H1 (cell line): Measurements from ENCODE around the gene TUBB4B. TPM values are rescaled to one million over a fixed set of nuclear protein-coding genes. Genes with fewer than 3 reads are reported as not detected.

ENCODE experiments used
- CTCF ChIA-PET: fragments of 300-600 bp; sonication (Branson Sonifier 250); formaldehyde crosslinking; loops from one replicate; lab custom pipeline; 2021; ENCODE audit not compliant: partially characterized antibody; lab: Charles Lee
- POLR2A ChIA-PET: fragments of 300-600 bp; sonication (Branson Sonifier 250); formaldehyde crosslinking; loops from one replicate; lab custom pipeline; 2021; ENCODE audit warnings: inconsistent platforms; ENCODE audit not compliant: partially characterized antibody; lab: Charles Lee
- DNase-seq, 2 experiments: peaks; one replicate each; pipeline versions ENCODE4 v3.0.0 to v3.0.0-alpha.2; 2010 to 2022; ENCODE audit warnings: low spot score in 2 of 2, low read depth in 1 of 2, mixed read lengths in 1 of 2
- FAIRE-seq: peaks from 2 replicates; lab custom pipeline; 2011; peaks lifted over from hg19 to GRCh38; lab: Jason Lieb, UNC
- H2AFZ ChIP-seq: 2 replicates; pipeline ENCODE4 v1.8.1; 2012; ENCODE audit warnings: low read length, inconsistent platforms
- H2AK5ac ChIP-seq: 2 replicates; pipeline ENCODE4 v1.6.1; 2013; ENCODE audit warnings: low read depth, low read length
- H2BK120ac ChIP-seq: replicated peaks from 2 replicates; pipeline ENCODE3; 2013; ENCODE audit warnings: low read depth, low read length, inconsistent platforms
- H2BK12ac ChIP-seq: 2 replicates; pipeline ENCODE4 v1.6.1; 2013; ENCODE audit warnings: low read depth, low read length
- H2BK15ac ChIP-seq: 2 replicates; pipeline ENCODE4 v1.6.1; 2013; ENCODE audit warnings: low read length
- H2BK20ac ChIP-seq: 2 replicates; pipeline ENCODE4 v1.6.1; 2013; ENCODE audit warnings: low read length
- H2BK5ac ChIP-seq: 2 replicates; pipeline ENCODE4 v1.6.1; 2013; ENCODE audit warnings: low read depth, low read length
- H3K14ac ChIP-seq: 2 replicates; pipeline ENCODE4 v1.6.1; 2013; ENCODE audit warnings: inconsistent platforms; ENCODE audit not compliant: insufficient read length
- H3K18ac ChIP-seq: 2 replicates; pipeline ENCODE4 v1.6.1; 2013; ENCODE audit warnings: low read length; ENCODE audit errors: extremely low read depth
- H3K23ac ChIP-seq: 2 replicates; pipeline ENCODE4 v1.6.1; 2013; ENCODE audit warnings: inconsistent platforms; ENCODE audit not compliant: insufficient read length
- H3K23me2 ChIP-seq: 2 replicates; pipeline ENCODE4 v1.6.1; 2013; ENCODE audit warnings: low read depth, low read length
- H3K27ac ChIP-seq: 2 replicates; pipeline ENCODE4 v1.6.1; 2011; ENCODE audit warnings: low read depth, low read length, inconsistent platforms
- H3K27me3 ChIP-seq, 4 experiments: replicated peaks in 1 of 4; 1 replicate in 1 of 4; 2 replicates in 3 of 4; pipeline versions ENCODE4 v1.6.1 to v1.8.1; 2011 to 2013; ENCODE audit warnings: low read length in 3 of 4, mild to moderate bottlenecking in 3 of 4, inconsistent platforms in 2 of 4, mixed read lengths in 2 of 4, moderate library complexity in 1 of 4; ENCODE audit not compliant: control insufficient read depth in 3 of 4, insufficient read depth in 3 of 4; ENCODE audit errors: extremely low read depth in 1 of 4
- H3K36me3 ChIP-seq, 4 experiments: 2 replicates each; pipeline versions ENCODE4 v1.6.1 to v1.8.1; 2011 to 2013; ENCODE audit warnings: mild to moderate bottlenecking in 4 of 4, low read length in 3 of 4, moderate library complexity in 2 of 4, control low read depth in 1 of 4, inconsistent platforms in 1 of 4; ENCODE audit not compliant: insufficient read depth in 4 of 4, control insufficient read depth in 2 of 4
- H3K4ac ChIP-seq: replicated peaks from 2 replicates; pipeline ENCODE3; 2013; ENCODE audit warnings: low read length, low read depth, mixed read lengths, inconsistent platforms; ENCODE audit not compliant: insufficient read length
- H3K4me1 ChIP-seq, 4 experiments: replicated peaks in 1 of 4; 1 replicate in 1 of 4; 2 replicates in 3 of 4; pipeline versions ENCODE4 v1.6.1 to v1.8.1; 2011 to 2013; ENCODE audit warnings: low read length in 3 of 4, inconsistent platforms in 2 of 4, mixed read lengths in 1 of 4; ENCODE audit not compliant: insufficient read depth in 4 of 4, control insufficient read depth in 3 of 4
- H3K4me2 ChIP-seq, 2 experiments: 2 replicates each; pipeline versions ENCODE4 v1.6.1 to v1.8.1; 2011 to 2013; ENCODE audit warnings: low read depth in 2 of 2, low read length in 2 of 2, control low read depth in 1 of 2, inconsistent platforms in 1 of 2, mild to moderate bottlenecking in 1 of 2; ENCODE audit not compliant: insufficient read depth in 1 of 2
- H3K4me3 ChIP-seq, 4 experiments: fragments of 200-600, 300-600 bp in 1 of 4; sonication (generic), shearing (Covaris generic), sonication (Bioruptor Twin) in 1 of 4; 2 replicates each; pipeline versions ENCODE4 v1.5.1 to v1.8.1; 2011 to 2016; ENCODE audit warnings: low read length in 4 of 4, low read depth in 3 of 4, control low read depth in 2 of 4, inconsistent platforms in 2 of 4, mild to moderate bottlenecking in 2 of 4, mixed read lengths in 1 of 4, moderate library complexity in 1 of 4; ENCODE audit not compliant: insufficient read depth in 2 of 4; ENCODE audit errors: extremely low read depth in 1 of 4
- H3K56ac ChIP-seq: replicated peaks from 2 replicates; pipeline ENCODE3; 2013; ENCODE audit warnings: low read depth, mild to moderate bottlenecking, mixed read lengths, low read length, inconsistent platforms; ENCODE audit not compliant: insufficient read length
- H3K79me1 ChIP-seq: 2 replicates; pipeline ENCODE4 v1.6.1; 2013; ENCODE audit warnings: low read depth, low read length, control low read depth
- H3K79me2 ChIP-seq, 2 experiments: 2 replicates each; pipeline versions ENCODE4 v1.6.1 to v1.8.1; 2012 to 2013; ENCODE audit warnings: low read length in 2 of 2, mild to moderate bottlenecking in 2 of 2, inconsistent platforms in 1 of 2; ENCODE audit not compliant: insufficient read depth in 2 of 2, control insufficient read depth in 1 of 2
- H3K9ac ChIP-seq, 4 experiments: replicated peaks in 1 of 4; 1 replicate in 1 of 4; 2 replicates in 3 of 4; pipeline versions ENCODE4 v1.6.1 to v1.8.1; 2011 to 2013; ENCODE audit warnings: low read depth in 3 of 4, low read length in 3 of 4, control low read depth in 2 of 4, mild to moderate bottlenecking in 2 of 4, moderate library complexity in 2 of 4, inconsistent platforms in 1 of 4; ENCODE audit errors: extremely low read depth in 1 of 4
- H3K9me3 ChIP-seq, 2 experiments: 2 replicates each; pipeline versions ENCODE4 v1.6.1 to v1.8.1; 2012 to 2013; ENCODE audit warnings: mild to moderate bottlenecking in 2 of 2, moderate library complexity in 2 of 2, control low read depth in 1 of 2, inconsistent platforms in 1 of 2, low read depth in 1 of 2, low read length in 1 of 2, mixed read lengths in 1 of 2; ENCODE audit not compliant: insufficient read depth in 2 of 2
- H4K20me1 ChIP-seq, 2 experiments: replicated peaks in 1 of 2; 2 replicates each; pipeline versions ENCODE3 to v1.8.1; 2011 to 2013; ENCODE audit warnings: inconsistent platforms in 2 of 2, low read length in 2 of 2, mild to moderate bottlenecking in 1 of 2; ENCODE audit not compliant: insufficient read depth in 2 of 2, control insufficient read depth in 1 of 2
- H4K5ac ChIP-seq: 2 replicates; pipeline ENCODE4 v1.6.1; 2013; ENCODE audit warnings: low read length, low read depth, mixed read lengths, inconsistent platforms; ENCODE audit not compliant: insufficient read length
- H4K8ac ChIP-seq: 2 replicates; pipeline ENCODE4 v1.8.0; 2013; ENCODE audit warnings: mild to moderate bottlenecking, moderate library complexity, low read length, inconsistent platforms; ENCODE audit not compliant: insufficient read depth; ENCODE audit errors: extremely low read depth
- H4K91ac ChIP-seq: replicated peaks from 2 replicates; pipeline ENCODE3; 2013; ENCODE audit warnings: low read length, mixed read lengths, inconsistent platforms; ENCODE audit not compliant: insufficient read length
- BRCA1 ChIP-seq: IDR thresholded peaks from 2 replicates; pipeline ENCODE4 v1.6.1; 2012; ENCODE audit warnings: low read depth, low read length, improper control_type of control experiment
- CEBPB ChIP-seq: IDR thresholded peaks from 2 replicates; pipeline ENCODE4 v1.6.1; 2012; ENCODE audit warnings: low read depth, low read length
- CHD2 ChIP-seq: IDR thresholded peaks from 2 replicates; pipeline ENCODE4 v1.6.1; 2012; ENCODE audit warnings: low read length, improper control_type of control experiment
- EP300 ChIP-seq, 2 experiments: IDR thresholded peaks; 1 replicate in 1 of 2; 2 replicates in 1 of 2; pipeline ENCODE4 v1.6.1; 2011 to 2012; ENCODE audit warnings: low read depth in 2 of 2, low read length in 2 of 2, mild to moderate bottlenecking in 2 of 2, borderline replicate concordance in 1 of 2, inconsistent platforms in 1 of 2, moderate library complexity in 1 of 2
- EZH2 ChIP-seq: fragments of 200-600 bp; sonication (generic); IDR thresholded peaks from 2 replicates; pipeline ENCODE4 v1.7.1; 2012; ENCODE audit warnings: low read depth, mild to moderate bottlenecking, moderate library complexity, low read length, inconsistent platforms; ENCODE audit not compliant: severe bottlenecking
- HDAC2 ChIP-seq, 2 experiments: fragments of 300-600 bp in 1 of 2; sonication (generic) in 1 of 2; IDR thresholded peaks; 2 replicates each; pipeline ENCODE4 v1.6.1; 2011 to 2012; ENCODE audit warnings: low read depth in 2 of 2, low read length in 2 of 2, mild to moderate bottlenecking in 2 of 2, moderate library complexity in 2 of 2, borderline replicate concordance in 1 of 2, inconsistent platforms in 1 of 2
- JUN ChIP-seq: IDR thresholded peaks from 2 replicates; pipeline ENCODE4 v1.6.1; 2011; ENCODE audit warnings: low read depth, mild to moderate bottlenecking, improper control_type of control experiment, low read length
- JUND ChIP-seq: IDR thresholded peaks from 2 replicates; pipeline ENCODE4 v1.6.1; 2011; ENCODE audit warnings: mild to moderate bottlenecking, improper control_type of control experiment, low read length
- KDM5A ChIP-seq: fragments of 200-600 bp; IDR thresholded peaks from 2 replicates; pipeline ENCODE4 v1.7.1; 2012; ENCODE audit warnings: mild to moderate bottlenecking, low read length, inconsistent platforms, mixed read lengths
- MAFK ChIP-seq: IDR thresholded peaks from 2 replicates; pipeline ENCODE4 v1.6.1; 2012; ENCODE audit warnings: low read depth, mild to moderate bottlenecking, improper control_type of control experiment, low read length
- MAX ChIP-seq: IDR thresholded peaks from 2 replicates; pipeline ENCODE4 v1.6.1; 2012; ENCODE audit warnings: inconsistent platforms
- RXRA ChIP-seq: IDR thresholded peaks from 2 replicates; pipeline ENCODE4 v1.6.1; 2011; ENCODE audit warnings: low read depth, mild to moderate bottlenecking, low read length, moderate library complexity; ENCODE audit not compliant: insufficient read depth
- TCF12 ChIP-seq: IDR thresholded peaks from 2 replicates; pipeline ENCODE4 v1.6.1; 2011; ENCODE audit warnings: low read depth, mild to moderate bottlenecking, low read length
- YY1 ChIP-seq: IDR thresholded peaks from 2 replicates; pipeline ENCODE4 v1.6.1; 2011; ENCODE audit warnings: low read depth, mild to moderate bottlenecking, low read length
- whole genome bisulfite sequencing, 2 experiments: shearing (Covaris generic) in 1 of 2; methylation state at CpG; one replicate each; pipeline versions ENCODE4 v1.1.6 to v1.1.7; 2013 to 2015; ENCODE audit warnings: low lambda C conversion rate in 2 of 2, mixed read lengths in 2 of 2, inconsistent platforms in 1 of 2, low coverage in 1 of 2, missing lambda C conversion rate in 1 of 2; ENCODE audit not compliant: insufficient replicate concordance in 2 of 2, insufficient coverage in 1 of 2, insufficient read length in 1 of 2; ENCODE audit errors: extremely low coverage in 1 of 2, missing lambda C conversion rate in 1 of 2; 5-methylcytosine and 5-hydroxymethylcytosine counted together
- polyA plus RNA-seq, 7 experiments: library from polyadenylated mRNA; depleted of rRNA in 3 of 7; stranded (reverse) in 5 of 7; unstranded in 2 of 7; fragments of >200 nt in 5 of 7; fragments of 200-250 nt in 2 of 7; gene quantifications; 1 replicate in 5 of 7; 2 replicates in 1 of 7; 4 replicates in 1 of 7; pipeline versions ENCODE4 v1.2.1 to v1.2.3, GENCODE V29; 2011 to 2013; ENCODE audit warnings: missing spikeins in 2 of 7, mixed read lengths in 2 of 7
- total RNA-seq: library from RNA; stranded (reverse); fragmentation: NEBNext Ultra II Directional; extraction: Animal tissue kit (Norgen Biotek cat#: 25700); gene quantifications from 2 replicates; pipeline ENCODE4 v1.2.1, GENCODE V29; 2021

TUBB4B gene
- total and polyA plus RNA-seq, 2 of the 8 experiments (the other 6 are each of a cell fraction or from before 2014, with no cell fraction given), result 280 to 307 TPM

- Histone ChIP-seq H2BK120ac (no peak overlapping the region), H3K4me1 (peaks cover 0 to 33% (median 17%) of the 10 kb centered on the region in 4 experiments; a peak in 6 of 7 replicates), H3K27ac (no peak overlapping the region), H2AK5ac (no peak overlapping the region), H3K36me3 (no peaks in the 10 kb centered on the region), H3K79me2 (peaks cover 0 to 35% of the 10 kb centered on the region in 2 experiments; a peak in 3 of 4 replicates), H3K14ac (no peak overlapping the region), H4K5ac (no peak overlapping the region), H3K23me2 (peaks cover 3% of the 10 kb centered on the region; the same call in 1 of the 2 replicates), H3K4me3 (peak overlapping the region in 1 of 4 experiments; percentile 67; a peak in 2 of 8 replicates), H2BK12ac (no peak overlapping the region), H4K20me1 (peaks cover 5 to 28% of the 10 kb centered on the region in 2 experiments), H2BK15ac (no peak overlapping the region), H3K9ac (no peak overlapping the region), H4K91ac (no peak overlapping the region), H3K56ac (no peak overlapping the region), H3K18ac (no peak overlapping the region), H3K79me1 (peaks cover 24% of the 10 kb centered on the region), H3K4ac (no peak overlapping the region), H2BK5ac (no peak overlapping the region), H3K23ac (no peak overlapping the region), H2BK20ac (no peak overlapping the region), H3K9me3 (no peaks in the 10 kb centered on the region), H3K27me3 (no peaks in the 10 kb centered on the region), H4K8ac (peak overlapping the region; percentile 35; the same call in 1 of the 2 replicates), H2AFZ (no peak overlapping the region), H3K4me2 (peak overlapping the region; percentile 70 to 76; a peak in 3 of 4 replicates)
- CTCF ChIA-PET, result interaction anchor here (1.0 to 14.0 kb wide), 5 partner anchors 9 to 30 kb away, joined by 3 to 204 read pairs (median 7); partner anchors contain the start of genes CYSRT1, RNF208, RNF224 and SLC34A3
- DNase-seq (no peak), FAIRE-seq (no peak)
- POLR2A ChIA-PET, result interaction anchor here (0.7 to 2.2 kb wide), 12 partner anchors 10 to 470 kb away, joined by 3 to 21 read pairs (median 4); partner anchors contain the start of genes ANAPC2, RNF208, SSNA1 and TUBB4B
- WGBS, 2 experiments, result 87% methylated on average over 11 of the region's 11 CpGs; no CpG with 5 or more reads in 1 of the 2 experiments
- TF ChIP-seq EP300 (IDR thresholded peaks at IDR 0.05; ENCODE audit: borderline replicate concordance in 1 of 2, low read depth in 2 of 2, low read length in 2 of 2) (no peak), BRCA1 (no peak), JUN (no peak), HDAC2 (IDR thresholded peaks at IDR 0.05; ENCODE audit: borderline replicate concordance in 1 of 2, low read depth in 2 of 2, low read length in 2 of 2) (no peak), MAFK (no peak), TCF12 (no peak), JUND (no peak), KDM5A (no peak), YY1 (no peak), RXRA (no peak), CEBPB (no peak), CHD2 (no peak), MAX (no peak), EZH2 (no peak)
Measured at GRCh38 chr9:137198902-137199283, 42.2 kb upstream of the TUBB4B start.
